AG09309 (cell line): ENCODE data around the gene TNRC6B.

Source experiments
- DNase-seq: peaks from one replicate; pipeline ENCODE4 v3.0.0-alpha.2; 2010; ENCODE audit warnings: low read depth
- H3K4me3 ChIP-seq: 2 replicates; pipeline ENCODE4 v1.5.1; 2011; ENCODE audit warnings: mild to moderate bottlenecking, low read depth, low read length, moderate library complexity; ENCODE audit not compliant: control insufficient read depth
- TF ChIP-seq, protein P1 (sequence below): IDR thresholded peaks from 2 replicates; pipeline ENCODE4 v1.5.1; 2011; ENCODE audit warnings: mild to moderate bottlenecking, low read depth, low read length, inconsistent platforms; ENCODE audit not compliant: insufficient read depth, control insufficient read depth; ENCODE audit errors: missing control alignments

TNRC6B gene

GRCh38 chr22:40200795-40201530 lies 23.2 kb downstream of the TNRC6B start:
- TF ChIP-seq, protein P1, sequence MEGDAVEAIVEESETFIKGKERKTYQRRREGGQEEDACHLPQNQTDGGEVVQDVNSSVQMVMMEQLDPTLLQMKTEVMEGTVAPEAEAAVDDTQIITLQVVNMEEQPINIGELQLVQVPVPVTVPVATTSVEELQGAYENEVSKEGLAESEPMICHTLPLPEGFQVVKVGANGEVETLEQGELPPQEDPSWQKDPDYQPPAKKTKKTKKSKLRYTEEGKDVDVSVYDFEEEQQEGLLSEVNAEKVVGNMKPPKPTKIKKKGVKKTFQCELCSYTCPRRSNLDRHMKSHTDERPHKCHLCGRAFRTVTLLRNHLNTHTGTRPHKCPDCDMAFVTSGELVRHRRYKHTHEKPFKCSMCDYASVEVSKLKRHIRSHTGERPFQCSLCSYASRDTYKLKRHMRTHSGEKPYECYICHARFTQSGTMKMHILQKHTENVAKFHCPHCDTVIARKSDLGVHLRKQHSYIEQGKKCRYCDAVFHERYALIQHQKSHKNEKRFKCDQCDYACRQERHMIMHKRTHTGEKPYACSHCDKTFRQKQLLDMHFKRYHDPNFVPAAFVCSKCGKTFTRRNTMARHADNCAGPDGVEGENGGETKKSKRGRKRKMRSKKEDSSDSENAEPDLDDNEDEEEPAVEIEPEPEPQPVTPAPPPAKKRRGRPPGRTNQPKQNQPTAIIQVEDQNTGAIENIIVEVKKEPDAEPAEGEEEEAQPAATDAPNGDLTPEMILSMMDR, result no peak
- DNase-seq, result no peak

GRCh38 chr22:40202225-40202944 lies 24.7 kb downstream of the TNRC6B start:
- DNase-seq, result no peak
- TF ChIP-seq, protein P1, result no peak

More at GRCh38 chr22:40200795-40201530, 23.2 kb downstream of the TNRC6B start:
- H3K4me3 ChIP-seq, result no peak overlapping the region

DNA sequence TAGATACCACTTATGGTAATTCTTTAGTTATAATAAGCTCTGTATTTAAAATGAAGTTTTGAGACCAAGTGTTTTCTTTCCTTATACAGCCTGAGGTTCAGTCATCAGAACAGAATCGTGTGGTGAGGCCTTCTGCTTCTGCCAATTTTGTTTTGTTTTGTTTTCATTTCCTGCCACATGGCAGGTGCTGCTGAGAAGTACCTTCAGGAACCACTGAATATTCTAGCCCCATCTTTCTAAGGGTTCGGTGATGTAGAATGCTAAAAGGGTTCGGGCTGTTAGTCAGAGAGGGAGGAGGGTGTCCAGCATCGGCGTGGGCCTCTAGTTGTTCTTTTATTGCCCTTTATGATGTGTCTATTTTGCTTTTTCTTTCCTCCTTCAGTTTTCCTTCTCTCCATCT lies 25.8 kb downstream of the TNRC6B start:
- TF ChIP-seq, protein P1, result no peak
- no peak for DNase-seq
- H3K4me3 ChIP-seq, result no peak overlapping the region

More at GRCh38 chr22:40202225-40202944, 24.7 kb downstream of the TNRC6B start:
- no peak overlapping the region for H3K4me3 ChIP-seq

DNA sequence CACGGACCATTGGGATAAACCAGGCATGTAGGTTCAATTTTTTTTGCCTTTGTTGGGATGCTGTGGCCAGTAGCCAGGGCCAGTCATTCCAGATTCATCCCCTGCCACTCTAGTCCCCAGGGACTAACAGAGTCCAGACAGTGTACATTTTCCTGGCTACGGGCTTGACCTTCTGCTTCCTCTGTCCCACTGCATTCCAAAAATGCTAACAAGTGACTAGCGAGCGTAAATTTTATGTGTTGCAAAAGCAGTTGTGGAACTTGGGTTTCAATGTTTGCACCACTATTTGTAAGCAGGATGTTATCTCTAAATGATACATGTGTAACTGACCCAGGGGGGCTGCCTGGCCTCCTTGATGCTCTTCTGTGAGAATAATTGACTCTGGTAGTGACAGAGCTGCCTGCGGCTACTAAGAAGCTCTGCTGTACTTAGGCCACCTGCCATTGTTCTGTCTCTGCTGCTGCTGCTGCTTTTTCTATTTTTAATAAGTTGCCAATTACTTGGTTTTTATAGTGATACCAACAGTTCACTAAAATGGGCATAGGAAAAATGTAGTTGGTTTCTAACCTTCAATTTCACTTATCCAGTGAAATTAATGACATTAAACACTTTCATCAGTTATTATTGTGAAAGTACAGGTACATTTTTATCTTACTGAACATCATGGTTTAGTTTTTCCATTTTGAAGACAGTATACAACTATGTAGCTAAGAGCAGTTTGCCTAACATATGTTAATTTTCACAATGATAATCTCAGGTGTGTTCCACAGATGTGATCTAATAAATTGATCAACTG lies 26.8 kb downstream of the TNRC6B start:
- H3K4me3 ChIP-seq, result no peak overlapping the region
- TF ChIP-seq, protein P1, result no peak
- DNase-seq, result peak; percentile 44

DNA sequence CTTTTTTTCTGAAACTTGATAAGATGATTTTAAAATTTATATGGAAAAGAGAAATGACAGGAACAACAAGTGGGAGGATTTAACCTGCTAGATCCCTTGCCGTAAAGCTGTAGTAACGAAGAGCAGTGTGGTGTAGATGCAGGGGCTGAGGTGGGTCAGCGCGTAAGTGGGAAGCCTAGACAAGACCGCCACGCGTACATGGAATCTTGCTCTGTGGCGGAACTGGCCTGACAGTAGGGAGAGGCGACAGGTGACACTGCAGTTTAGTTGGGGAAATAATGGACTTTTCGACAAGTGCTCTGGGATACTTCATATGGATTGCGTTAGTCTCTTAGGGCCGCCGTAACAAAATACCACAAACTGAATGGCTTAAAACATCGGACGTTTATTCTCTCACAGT lies 28.8 kb downstream of the TNRC6B start:
- TF ChIP-seq, protein P1, result no peak
- H3K4me3 ChIP-seq, result no peak overlapping the region
- DNase-seq, result no peak

DNA sequence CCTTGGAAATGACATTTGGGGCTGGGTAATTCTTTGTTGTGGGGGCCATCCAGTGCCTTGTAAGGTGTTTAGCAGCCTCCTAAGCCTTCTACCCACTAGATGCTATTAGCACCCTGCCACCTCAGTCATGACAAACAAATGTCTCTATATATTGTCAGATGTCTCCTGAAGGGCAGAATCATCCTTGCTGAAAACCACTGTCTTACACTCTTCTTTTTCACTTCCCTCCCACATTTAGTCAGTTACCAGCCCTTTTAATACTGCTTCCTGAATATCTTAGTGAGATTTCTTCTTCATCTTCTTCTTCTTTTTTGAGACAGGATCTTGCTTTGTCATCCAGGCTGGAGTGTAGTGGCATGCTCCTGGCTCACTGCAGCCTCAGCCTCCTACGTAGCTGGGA lies 33.1 kb downstream of the TNRC6B start:
- H3K4me3 ChIP-seq, result no peak overlapping the region
- TF ChIP-seq, protein P1, result no peak
- DNase-seq, result no peak
